Measurements from ENCODE around the gene C10orf90. TPM values are rescaled to one million over a fixed set of nuclear protein-coding genes. Genes with fewer than 3 reads are reported as not detected.

The C10orf90 gene
- total and polyA plus RNA-seq, 9 donors = not detected

DNA sequence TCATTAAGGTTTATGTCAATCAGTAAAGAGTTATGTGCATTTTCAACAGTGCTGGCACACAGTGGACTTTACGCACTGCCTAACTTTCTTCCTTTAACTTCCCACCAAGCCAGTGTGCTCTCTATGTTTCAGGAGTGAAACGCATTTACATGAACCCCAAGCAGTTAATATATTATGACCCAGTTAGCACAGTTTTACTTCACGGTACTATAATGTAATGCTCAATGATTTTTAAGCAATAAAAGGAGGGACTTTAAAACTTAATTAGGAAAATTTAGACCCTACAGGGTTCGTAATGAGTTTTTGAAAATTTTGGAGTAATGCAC lies 100.3 kb downstream of the C10orf90 start:
- WGBS, 3 donors = 35 to 38% (median 38%) methylated on average over 4 of the region's 4 CpGs
- Histone ChIP-seq H3K27me3 (no peaks in the 10 kb centered on the region), H3K4me1 (ENCODE audit: insufficient read depth) (no peaks in the 10 kb centered on the region), H3K27ac (no peak overlapping the region), H3K4me3 (no peak overlapping the region), H3K9me3 (no peaks in the 10 kb centered on the region), H3K36me3 (no peaks in the 10 kb centered on the region)
- no peak for DNase-seq
- intact Hi-C loops (cut with DNase I) = no loop called here
- TF ChIP-seq EP300 (IDR thresholded peaks at IDR 0.05) (no peak), POLR2A (IDR thresholded peaks at IDR 0.05) (no peak)
- TF ChIP-seq, protein P1, sequence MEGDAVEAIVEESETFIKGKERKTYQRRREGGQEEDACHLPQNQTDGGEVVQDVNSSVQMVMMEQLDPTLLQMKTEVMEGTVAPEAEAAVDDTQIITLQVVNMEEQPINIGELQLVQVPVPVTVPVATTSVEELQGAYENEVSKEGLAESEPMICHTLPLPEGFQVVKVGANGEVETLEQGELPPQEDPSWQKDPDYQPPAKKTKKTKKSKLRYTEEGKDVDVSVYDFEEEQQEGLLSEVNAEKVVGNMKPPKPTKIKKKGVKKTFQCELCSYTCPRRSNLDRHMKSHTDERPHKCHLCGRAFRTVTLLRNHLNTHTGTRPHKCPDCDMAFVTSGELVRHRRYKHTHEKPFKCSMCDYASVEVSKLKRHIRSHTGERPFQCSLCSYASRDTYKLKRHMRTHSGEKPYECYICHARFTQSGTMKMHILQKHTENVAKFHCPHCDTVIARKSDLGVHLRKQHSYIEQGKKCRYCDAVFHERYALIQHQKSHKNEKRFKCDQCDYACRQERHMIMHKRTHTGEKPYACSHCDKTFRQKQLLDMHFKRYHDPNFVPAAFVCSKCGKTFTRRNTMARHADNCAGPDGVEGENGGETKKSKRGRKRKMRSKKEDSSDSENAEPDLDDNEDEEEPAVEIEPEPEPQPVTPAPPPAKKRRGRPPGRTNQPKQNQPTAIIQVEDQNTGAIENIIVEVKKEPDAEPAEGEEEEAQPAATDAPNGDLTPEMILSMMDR (IDR thresholded peaks at IDR 0.05) = no peak

DNA sequence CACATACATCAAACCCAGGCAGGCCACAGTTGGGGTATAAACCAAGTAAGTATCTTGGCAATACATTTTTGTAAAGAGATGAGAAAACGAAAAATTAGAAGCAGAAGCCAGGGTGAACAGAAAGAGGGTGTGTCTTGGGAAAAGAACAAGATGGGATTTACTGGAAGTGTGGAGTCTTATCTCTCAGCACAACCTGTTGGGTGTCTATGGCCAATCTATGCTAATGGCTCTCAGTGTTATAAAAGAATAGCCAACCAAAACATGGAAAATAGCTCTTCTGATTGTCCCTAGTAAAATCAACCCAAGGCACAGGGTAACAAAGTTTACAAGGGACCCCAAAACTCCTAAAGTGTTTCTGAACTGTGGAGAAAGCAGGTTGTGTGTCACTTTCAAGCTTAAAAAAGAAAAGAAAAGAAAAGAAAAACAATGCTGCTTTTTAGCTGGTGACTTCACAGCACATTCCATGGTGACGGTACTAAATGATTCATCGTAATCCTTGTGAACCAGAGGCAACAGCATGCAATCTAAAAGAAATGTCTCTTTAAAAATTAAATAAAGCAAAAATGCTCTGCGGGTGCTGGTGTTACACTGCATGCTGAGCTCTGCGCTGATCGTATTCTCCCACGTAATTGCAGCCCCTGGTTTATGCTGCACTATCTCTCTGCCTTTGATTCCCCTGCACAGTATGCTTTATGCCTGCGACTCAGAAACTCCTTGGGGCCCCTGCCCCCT lies 100.8 kb downstream of the C10orf90 start:
- no peaks in the 10 kb centered on the region for H3K36me3 ChIP-seq
- DNase-seq = no peak
- H3K27me3 ChIP-seq = no peaks in the 10 kb centered on the region
- 5 to 8% (median 7%) methylated on average over 8 of the region's 8 CpGs for WGBS, 3 donors
- H3K9me3 ChIP-seq = no peaks in the 10 kb centered on the region
- no peak overlapping the region for H3K4me3 ChIP-seq
- no peaks in the 10 kb centered on the region for H3K4me1 ChIP-seq (ENCODE audit: insufficient read depth)
- H3K27ac ChIP-seq = no peak overlapping the region
- intact Hi-C loops (cut with DNase I) = no loop called here
- TF ChIP-seq POLR2A (IDR thresholded peaks at IDR 0.05) (no peak), EP300 (IDR thresholded peaks at IDR 0.05) (no peak)
- TF ChIP-seq, protein P1 (IDR thresholded peaks at IDR 0.05) = no peak

DNA sequence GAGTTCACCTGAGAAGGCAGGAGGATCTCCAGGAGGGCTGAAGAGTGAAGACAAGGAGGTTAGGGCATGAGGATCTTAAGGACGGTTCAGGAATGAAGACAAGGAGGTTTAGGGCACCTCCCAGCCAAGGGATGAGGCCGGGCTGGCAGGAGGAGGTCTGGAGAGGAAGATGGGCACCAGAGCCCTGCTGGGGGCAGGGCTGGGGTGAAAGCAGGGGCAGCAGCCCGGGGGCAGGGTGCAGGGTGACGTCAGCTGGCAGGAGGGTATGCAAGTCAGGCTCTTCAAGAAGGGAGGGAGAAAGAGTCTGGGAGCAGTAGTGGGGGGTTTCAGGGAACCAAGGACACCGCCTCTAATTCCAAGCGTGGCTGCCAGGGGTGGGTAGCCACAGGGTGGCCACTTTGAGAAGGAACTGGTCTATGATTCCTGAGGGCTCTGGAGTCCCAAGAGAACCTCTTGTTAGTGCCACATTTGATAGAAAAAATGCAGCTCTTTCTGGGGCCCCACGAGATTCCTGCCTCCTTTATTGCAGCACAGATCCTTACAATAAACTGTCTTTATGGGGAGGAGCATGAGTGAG lies 101.6 kb downstream of the C10orf90 start:
- WGBS, 3 donors = 58 to 69% (median 65%) methylated on average over 7 of the region's 7 CpGs
- no peaks in the 10 kb centered on the region for H3K9me3 ChIP-seq
- no peak overlapping the region for H3K27ac ChIP-seq
- no peak for DNase-seq
- TF ChIP-seq EP300 (IDR thresholded peaks at IDR 0.05) (no peak), POLR2A (IDR thresholded peaks at IDR 0.05) (no peak)
- TF ChIP-seq, protein P1 (IDR thresholded peaks at IDR 0.05) = no peak
- H3K36me3 ChIP-seq = no peaks in the 10 kb centered on the region
- H3K4me3 ChIP-seq = no peak overlapping the region
- H3K27me3 ChIP-seq = no peaks in the 10 kb centered on the region
- H3K4me1 ChIP-seq (ENCODE audit: insufficient read depth) = no peaks in the 10 kb centered on the region
- intact Hi-C loops (cut with DNase I) = no loop called here

DNA sequence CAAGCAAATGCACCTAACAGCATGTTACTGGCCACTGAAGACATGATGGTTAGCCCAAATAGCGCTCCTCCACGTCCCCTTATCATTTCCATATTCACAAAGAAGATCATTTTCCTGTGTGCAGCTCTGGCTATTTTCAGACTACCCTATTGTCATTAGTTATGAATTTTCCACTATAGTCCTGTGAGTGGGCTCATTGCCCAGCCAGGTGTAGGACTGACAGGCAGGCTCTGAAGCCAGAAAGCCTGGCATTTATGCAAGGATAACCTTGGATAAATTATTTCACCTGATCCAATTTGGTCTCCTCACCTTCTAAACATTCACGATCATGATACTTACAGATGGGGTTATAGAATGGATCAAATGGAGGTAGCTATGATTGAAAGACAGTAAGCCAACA lies 104.6 kb downstream of the C10orf90 start:
- no peaks in the 10 kb centered on the region for H3K27me3 ChIP-seq
- H3K27ac ChIP-seq = no peak overlapping the region
- no peaks in the 10 kb centered on the region for H3K9me3 ChIP-seq
- H3K4me3 ChIP-seq = no peak overlapping the region
- TF ChIP-seq POLR2A (IDR thresholded peaks at IDR 0.05) = no peak
- TF ChIP-seq, protein P1 (IDR thresholded peaks at IDR 0.05) = no peak
- no peak for TF ChIP-seq EP300 (IDR thresholded peaks at IDR 0.05)
- DNase-seq = no peak
- intact Hi-C loops (cut with DNase I) = no loop called here
- H3K4me1 ChIP-seq (ENCODE audit: insufficient read depth) = no peaks in the 10 kb centered on the region
- WGBS, 3 donors = 73 to 85% (median 80%) methylated on average over 3 of the region's 3 CpGs
- H3K36me3 ChIP-seq = no peaks in the 10 kb centered on the region

All from ovary (tissue), 9 donors.